Lower leg skin (tissue), 3 donors: ENCODE results near the gene ZFHX3.

Experiments used
- CTCF ChIP-seq, 3 donors: fragments of 450-650 bp; IDR thresholded peaks; one replicate each; pipeline ENCODE4 v1.5.1; 2016; ENCODE audit warnings: antibody characterized with exemption in 3 of 3, mild to moderate bottlenecking in 3 of 3, moderate library complexity in 2 of 3
- POLR2A ChIP-seq, 2 donors: fragments of 450-650 bp; IDR thresholded peaks; one replicate each; pipeline ENCODE4 v1.6.1; 2016 to 2017; ENCODE audit warnings: antibody characterized with exemption in 2 of 2, mild to moderate bottlenecking in 1 of 2, moderate library complexity in 1 of 2

GRCh38 chr16:73076324-73076810 is 28.4 kb upstream of the ZFHX3 start:
- TF ChIP-seq CTCF (IDR thresholded peaks at IDR 0.05) (no peak), POLR2A (IDR thresholded peaks at IDR 0.05) (no peak)
